ENCODE data around the gene SGSH.
A peak's percentile ranks its signal among the peaks of the same experiment; 100 is the strongest.
"Not testable (repeated sequence)": the region's sequence is repeated elsewhere in the genome, so short reads cannot be mapped to it uniquely, and the experiment has no call there.

The SGSH gene

DNA sequence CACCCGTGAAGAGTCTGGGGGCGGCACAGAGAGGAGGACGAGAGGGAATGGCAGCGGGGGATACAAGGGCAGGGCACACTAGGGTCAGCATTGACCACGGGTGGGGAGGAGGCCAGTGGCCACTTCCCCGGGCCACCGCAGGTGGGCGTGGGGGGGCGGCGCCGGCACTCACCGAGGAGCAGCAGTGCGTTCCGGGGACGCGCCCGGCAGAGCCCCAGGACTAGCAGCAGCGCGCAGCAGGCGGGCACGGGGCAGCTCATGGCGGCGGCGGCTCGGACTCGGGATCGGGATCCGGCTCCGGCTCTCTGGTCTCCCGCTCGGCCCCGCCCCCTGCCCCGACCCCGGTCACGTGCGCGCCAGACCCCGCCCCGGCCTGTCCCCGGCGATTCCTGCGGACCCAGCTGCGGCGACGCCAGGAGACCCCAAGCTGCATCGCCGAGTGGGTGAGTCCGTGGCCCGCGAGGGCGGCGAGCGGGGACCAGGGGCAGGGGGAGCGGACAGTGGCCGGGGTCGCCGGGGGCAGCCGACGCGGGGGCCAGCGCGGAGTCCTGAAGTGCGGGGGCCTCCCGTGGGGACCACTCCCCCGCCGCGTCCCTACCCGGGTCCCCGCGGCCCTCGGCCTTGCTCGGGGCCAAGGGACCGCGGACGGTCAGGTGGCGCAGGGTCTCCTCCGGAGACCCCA, at the start of gene SGSH, which contains the start of gene SLC26A11:
SGSH (minus strand) TSS at position 280 of the 682 bp plus-strand sequence; CDS start at position 260, 20 bp downstream.
SLC26A11 (plus strand) TSS at position 374 of the 682 bp plus-strand sequence. CDS start 1,134 bp downstream, outside the sequence.
- peak; percentile 66 for DNase-seq

GRCh38 chr17:80269405-80269807, 49.3 kb upstream of the SGSH start:
- no peak for DNase-seq

DNA sequence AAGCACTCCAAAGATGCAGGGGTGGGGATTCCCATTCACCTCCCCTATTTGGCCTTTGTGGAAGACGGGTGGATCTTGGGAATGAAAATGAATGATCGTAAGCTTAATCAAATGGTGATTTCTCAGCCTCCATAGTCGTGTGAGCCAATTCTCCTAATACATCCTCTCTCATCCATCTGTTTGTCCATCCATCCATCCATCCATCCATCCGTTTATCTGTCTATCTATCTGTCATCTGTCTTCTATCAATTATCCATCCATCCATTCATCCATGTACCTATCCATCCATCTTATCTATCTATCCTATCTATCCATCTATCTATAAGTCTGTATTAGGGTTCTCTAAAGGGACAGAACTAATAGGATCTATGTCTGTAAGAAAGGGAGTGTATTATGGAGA, 48.3 kb upstream of the SGSH start:
- no peak for DNase-seq

- no peak for DNase-seq
These were observed 47.3 kb upstream of the SGSH start for GRCh38 chr17:80267391-80267790.

DNA sequence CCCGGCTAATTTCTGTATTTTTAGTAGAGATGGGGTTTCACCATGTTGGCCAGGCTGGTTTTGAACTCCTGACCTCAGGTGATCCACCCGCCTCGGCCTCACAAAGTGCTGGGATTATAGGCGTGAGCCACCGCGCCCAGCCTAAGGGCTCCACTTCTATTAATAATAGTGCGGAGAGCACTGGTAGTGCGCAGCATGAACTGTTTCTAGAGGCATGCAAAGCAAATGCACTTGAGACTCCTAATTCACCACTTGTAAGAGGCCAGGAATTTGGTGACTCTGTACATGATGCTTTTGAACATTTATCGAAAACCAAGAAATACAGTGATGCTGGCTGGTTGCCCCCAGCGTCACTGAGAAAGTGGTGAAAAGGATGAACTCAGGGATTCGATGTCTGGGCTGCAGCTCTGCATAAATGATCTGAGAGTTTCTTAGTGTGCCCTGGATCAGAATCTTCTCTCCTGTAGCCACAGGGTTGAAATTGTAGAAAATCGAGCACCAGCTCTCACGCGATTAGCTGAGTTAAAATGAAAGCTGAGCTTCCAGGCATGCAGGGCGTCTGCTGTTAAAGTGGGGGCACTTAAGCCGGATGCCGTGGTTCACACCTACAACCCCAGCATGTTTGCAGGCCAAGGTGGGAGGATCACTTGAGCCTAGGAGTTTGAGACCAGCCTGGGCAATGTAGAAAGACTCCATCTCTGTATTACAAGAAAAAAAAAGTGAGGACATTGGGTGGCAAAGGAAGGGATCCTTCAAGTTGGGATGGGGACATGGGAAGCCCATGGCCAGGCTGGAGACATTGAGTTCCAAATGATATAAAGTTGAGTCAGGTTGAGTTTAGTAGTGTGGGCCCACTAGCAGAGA, 45.3 kb upstream of the SGSH start:
- DNase-seq = peak; percentile 53

DNA sequence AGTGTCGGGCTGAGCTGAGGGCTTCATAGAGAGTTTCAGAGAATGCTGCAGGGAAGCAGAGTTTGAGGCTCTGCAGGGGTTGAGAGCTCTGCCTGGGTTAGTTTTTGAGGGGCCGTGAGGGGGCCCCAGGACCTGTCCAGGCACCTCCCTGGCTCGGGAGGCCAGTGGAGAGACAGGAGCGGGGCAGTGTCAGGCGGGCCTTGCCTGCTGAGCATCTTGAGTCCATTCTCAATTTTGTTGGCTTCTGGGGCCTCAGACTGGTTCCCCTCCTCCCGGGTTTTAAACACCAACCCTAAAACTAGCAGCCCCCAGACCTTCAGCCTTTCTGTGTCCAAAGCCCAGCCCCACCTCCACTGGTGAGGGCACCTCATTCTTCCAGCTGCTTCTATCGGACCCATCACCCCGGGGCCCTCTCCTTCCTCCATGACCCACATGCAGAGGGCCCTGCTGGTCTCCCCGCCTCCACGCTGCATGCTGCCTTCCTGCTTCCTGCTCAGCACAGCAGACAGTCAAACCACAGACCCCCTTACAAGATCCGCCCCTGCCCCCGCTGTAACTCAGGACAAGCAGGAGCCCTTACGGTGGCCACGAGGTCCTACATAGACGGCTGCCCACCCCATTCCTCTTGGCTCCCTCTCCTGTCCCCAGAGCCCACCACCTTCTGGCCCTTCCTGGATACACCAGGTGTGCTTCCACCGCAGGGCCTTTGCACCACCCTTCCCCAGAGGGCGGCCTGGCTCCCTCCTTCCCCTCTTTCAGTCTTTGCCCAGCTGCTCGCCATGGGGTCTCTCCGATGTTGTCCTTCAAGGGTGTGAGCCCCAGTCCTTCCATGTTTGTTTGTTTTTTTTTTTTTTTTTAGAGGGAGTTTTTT, 44.3 kb upstream of the SGSH start:
- peak; percentile 58 for DNase-seq

DNA sequence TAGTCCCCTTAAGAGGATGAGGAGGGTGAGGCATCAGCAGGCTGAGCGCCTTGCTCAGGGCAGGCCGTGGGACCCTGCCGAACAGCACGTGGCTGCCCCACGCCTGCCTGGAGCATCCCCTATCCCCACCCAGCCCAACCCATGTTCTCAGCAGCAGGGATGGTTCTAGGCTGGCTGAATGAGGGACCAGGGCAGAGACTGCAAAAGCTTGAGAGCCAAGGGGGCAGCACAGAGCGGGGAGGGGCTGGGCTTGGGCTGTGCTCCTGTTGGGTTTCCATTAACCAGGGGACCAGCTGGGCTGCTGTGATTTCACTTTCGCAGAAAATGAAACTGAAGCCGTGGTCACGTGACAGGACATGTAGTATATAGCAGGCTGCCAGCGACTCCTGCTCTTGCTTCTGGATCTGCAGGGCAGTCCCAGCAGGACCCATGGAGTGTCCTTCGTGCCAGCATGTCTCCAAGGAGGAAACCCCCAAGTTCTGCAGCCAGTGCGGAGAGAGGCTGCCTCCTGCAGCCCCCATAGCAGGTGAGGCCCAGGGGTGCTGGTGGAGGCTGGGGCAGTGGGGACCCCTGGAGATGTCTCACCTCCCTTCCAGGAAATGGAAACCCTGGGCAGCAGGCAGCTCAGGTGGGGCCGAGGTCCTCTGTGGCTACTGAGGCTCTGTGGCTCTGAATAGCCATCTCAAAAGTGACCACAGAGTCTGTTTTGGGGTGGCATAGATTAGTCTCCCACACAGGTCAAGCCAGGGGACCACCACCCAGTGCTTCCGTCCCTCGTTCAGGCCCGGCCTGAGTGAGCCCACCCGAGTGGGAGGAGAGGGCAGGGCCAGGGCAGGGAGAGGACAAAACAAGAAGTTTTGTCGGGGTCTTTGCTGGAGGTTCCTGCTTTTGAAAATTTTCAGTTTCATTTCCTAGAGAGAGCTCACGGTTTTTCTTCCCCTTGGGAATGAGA, 43.4 kb upstream of the SGSH start:
- peak; percentile 72 for DNase-seq

DNA sequence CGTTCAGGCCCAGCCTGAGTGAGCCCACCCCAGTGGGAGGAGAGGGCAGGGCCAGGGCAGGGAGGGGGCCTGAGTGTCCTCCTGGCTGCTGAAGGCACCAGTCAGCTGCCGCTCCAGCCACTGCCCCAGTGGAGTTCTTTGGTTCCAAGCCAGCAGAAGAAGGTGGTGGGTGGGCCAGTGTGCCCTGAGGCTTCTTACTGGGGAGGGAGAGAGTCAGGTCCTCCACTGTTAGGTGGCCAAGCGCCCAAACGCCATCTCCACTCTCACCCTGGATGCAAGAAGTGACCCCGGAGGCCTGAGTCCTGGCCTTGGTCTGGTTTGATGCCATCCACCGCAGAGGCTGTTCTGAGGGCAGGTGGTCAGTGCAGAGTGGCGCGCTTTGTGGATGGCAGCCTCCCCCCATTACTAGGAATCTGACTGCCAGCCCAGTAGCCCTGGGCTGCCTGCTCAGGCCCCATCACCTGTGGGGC, 42.7 kb upstream of the SGSH start:
- no peak for DNase-seq

- DNase-seq = no peak
These were observed 42.2 kb upstream of the SGSH start for GRCh38 chr17:80262291-80262690.

DNA sequence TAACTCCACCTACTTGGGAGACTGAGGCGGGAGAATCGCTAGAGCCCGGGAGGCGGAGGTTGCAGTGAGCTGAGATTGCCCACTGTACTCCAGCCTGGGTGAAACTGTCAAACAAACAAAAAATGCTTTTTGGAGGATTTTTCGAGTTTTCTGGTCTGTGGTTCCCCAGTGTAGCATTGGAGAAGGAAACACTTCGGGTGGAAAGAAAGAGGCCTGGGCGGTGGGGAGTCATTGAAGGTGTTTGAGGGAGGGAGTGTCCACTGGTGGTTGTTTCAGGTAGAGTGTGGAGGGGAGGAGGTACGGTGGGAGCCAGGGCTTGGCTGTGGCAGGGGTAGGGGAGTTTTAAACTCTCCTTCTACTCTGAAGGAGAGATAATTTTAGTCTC, 41.8 kb upstream of the SGSH start:
- DNase-seq = no peak

DNA sequence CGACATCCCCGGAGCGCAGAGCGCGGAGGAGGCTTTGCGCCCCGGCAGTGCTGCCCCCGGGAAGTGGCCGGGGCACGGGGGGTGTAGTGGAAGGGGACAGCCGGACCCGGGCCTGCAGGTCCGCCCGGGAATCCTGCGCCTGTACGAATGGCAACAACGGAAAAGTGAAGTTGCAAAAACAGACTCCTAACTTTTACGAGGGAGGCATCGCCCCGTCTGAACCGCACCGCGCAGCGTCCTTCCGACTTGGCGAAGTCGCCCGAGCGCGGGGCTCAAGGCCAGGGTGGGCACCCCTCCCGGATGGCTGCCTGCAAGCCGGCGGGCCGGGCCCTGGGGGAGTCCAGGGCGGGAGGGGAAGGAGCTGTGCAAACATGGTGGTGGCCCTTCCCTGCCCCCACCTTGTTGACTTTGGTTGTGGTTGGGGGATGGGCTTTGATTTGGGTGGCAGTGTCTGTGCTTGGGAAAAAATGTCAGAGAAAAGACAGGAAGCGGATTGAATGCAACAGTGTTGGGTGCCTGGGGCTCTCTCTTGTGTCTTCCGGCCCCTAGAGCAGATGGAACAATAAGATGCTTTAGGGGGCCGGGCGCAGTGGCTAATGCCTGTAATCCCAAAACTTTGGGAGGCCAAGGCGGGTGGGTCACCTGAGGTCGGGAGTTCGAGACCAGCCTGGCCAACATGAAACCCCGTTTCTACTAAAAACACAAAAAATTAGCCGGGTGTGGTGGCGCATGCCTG, 41.2 kb upstream of the SGSH start:
- DNase-seq = peak; percentile 75

GRCh38 chr17:80260791-80261158, 40.6 kb upstream of the SGSH start, which contains the start of gene RNF213:
TSS of gene RNF213 (plus strand) at chr17:80260852. CDS start at chr17:80263682, 2,830 bp downstream.
- DNase-seq = peak; percentile 71

DNA sequence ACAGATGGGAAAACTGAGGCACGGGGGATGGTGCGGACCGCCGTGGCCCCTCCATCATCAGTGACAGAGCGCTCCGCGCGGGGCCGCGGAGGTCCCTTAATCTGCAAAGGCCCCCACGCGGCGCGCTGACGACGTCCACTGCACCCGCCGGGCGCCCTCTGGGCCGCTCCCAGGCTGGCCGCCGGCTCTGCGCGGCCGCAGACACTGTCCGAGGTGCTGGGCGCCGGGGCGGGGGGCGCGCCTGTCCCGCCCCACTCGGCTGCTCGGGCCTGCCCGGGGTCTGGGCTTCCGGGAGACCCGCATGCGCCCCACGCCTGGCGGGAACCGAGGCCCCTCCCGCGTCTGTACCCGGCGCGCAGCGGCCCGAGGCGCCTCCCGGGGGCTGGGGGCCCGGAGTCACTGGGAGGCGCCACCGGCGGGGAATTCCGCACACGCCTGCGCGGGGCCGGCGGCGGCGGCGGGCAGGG, 40.0 kb upstream of the SGSH start:
- peak; percentile 83 for DNase-seq

DNA sequence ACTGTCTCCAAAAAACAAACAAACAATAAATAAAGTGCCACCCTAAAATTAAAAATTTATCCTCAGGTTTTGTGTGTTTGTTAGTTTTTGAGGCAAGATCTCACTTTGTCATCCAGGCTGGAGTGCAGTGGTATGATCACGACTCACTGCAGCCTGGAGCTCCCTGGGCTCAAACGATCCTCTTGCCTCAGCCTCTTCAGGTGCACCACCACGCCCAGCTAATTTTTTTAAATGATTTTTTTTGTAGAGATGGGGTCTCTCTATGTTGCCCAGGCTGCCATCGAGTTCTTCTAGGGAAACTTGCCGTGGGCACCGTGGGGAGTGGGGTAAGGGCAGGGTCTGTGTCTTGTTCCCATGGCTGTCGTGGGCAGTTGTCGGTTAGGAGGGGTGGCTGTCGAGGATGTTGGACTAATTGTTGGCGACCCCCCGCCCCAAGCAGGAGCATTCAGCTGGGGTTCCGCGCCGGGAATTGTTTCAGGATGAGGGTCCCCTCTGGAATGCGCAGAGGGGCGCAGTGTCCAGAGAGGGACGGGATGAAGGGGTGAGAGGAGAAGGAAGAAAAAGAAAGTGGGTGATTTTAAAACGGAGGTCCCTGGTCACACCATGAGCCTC, 39.4 kb upstream of the SGSH start:
- DNase-seq = peak; percentile 39

DNA sequence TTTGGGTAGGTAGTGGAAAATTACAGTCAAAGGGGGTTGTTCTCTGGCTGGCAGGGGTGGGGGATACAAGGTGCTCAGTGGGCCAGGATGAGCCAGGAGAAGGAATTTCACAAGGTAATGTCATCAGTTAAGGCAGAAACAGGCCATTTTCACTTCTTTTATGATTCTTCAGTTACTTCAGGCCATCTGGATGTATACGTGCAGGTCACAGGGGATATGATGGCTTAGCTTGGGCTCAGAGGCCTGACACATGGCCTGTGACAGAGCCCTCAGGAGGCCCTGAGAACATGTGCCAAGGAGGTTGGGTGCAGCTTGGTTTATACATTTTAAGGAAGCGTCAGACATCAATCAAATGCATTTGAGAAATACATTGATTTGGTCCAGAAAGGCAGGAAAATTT, 38.2 kb upstream of the SGSH start:
- not testable (repeated sequence) for DNase-seq

DNA sequence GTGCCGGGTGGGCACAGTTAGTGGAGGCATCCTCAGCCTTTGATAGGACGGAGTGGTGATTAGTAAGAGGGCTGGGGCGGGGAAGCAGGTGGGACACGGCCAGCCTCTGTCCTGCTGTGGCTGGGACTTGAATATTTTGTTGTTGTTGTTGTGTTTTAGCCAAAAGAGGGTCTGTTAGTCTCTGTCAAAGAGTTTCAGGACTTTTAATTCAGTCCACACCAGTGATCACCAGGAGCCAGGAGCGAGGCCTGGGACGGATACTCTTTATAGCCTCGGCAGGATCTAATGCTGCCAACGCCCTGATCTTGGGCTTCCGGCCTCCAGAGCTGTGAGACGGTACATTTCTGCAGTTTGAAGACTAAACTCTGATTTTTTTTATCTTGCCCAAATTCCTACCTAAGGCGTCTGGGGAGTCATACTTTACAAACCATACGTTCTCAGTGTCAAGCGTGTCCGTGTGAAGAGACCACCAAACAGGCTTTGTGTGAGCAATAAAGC, 37.6 kb upstream of the SGSH start:
- no peak for DNase-seq

- DNase-seq = no peak
These were observed 35.9 kb upstream of the SGSH start for GRCh38 chr17:80256034-80256350.

DNA sequence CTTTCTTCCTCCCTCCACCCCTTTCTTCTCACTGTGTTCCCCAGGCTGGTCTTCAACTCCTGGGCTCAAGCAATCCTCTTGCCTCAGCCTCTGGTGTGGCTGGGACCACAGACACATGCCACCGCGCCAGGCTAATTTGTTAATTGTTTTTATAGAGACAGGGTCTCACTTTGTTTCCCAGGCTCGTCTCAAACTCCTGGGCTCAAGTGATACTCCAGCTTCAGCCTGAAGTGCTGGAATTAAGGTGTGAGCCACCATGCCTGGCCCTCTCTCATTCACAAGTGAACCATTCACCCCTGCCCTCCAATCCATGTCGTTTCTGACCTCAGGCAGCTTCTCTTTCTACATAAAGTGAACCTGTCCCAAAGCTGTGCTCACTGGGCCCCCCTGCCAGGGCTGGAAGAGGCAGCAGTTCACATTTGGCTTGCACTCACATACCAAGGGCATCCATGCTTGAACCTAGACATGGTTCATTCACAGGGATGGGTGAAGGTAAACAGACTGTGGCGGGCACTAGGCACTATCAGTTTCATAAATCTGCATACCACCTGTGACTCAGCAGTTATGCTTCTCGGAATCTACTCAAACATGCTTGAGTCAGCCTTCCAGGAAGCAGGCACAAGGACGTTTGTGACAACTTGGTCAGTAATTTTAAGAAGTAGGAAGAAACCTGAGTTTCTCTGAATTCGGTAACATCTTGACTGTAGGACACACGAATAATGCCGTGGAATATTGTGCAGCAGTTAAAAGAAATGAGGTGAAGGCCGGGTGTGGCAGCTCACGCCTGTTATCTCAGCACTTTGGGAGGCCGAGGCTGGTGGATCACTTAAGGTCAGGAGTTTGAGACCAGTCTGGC, 34.5 kb upstream of the SGSH start:
- peak; percentile 53 for DNase-seq
